Measurements from ENCODE around the gene MIEF2. TPM values are rescaled to one million over a fixed set of nuclear protein-coding genes. Genes with fewer than 3 reads are reported as not detected.
"Not testable (repeated sequence)": the region's sequence is repeated elsewhere in the genome, so short reads cannot be mapped to it uniquely, and the experiment has no call there.

MIEF2 gene, protein sequence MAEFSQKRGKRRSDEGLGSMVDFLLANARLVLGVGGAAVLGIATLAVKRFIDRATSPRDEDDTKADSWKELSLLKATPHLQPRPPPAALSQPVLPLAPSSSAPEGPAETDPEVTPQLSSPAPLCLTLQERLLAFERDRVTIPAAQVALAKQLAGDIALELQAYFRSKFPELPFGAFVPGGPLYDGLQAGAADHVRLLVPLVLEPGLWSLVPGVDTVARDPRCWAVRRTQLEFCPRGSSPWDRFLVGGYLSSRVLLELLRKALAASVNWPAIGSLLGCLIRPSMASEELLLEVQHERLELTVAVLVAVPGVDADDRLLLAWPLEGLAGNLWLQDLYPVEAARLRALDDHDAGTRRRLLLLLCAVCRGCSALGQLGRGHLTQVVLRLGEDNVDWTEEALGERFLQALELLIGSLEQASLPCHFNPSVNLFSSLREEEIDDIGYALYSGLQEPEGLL
- total RNA-seq (10 to 100 TPM; 16.4 to 46.6 (median 27.9) TPM), polyA plus RNA-seq (10 to 100 TPM in 1 of 3 donors, 1 to 10 TPM in 2; 4.1 to 10.7 (median 9.5) TPM)
- long read RNA-seq, donor 1, partial matches to known transcripts: 0 of 3 reads
- long read RNA-seq, donor 1, other reads (novel, unspliced or antisense): 0 of 3 reads
- long read RNA-seq, donor 2, partial matches to known transcripts: 0 of 1 reads
- long read RNA-seq, donor 2, other reads (novel, unspliced or antisense): 0 of 1 reads
- long read RNA-seq, donor 3, partial matches to known transcripts: 0 of 2 reads
- long read RNA-seq, donor 3, other reads (novel, unspliced or antisense): 0 of 2 reads
- long read RNA-seq, donor 4, transcript MIEF2-201 (4 exons, 3,364 nt): major isoform, 7 of 8 reads
- long read RNA-seq, donor 4, partial matches to known transcripts: 0 of 8 reads
- long read RNA-seq, donor 4, other reads (novel, unspliced or antisense): 0 of 8 reads
- long read RNA-seq, donor 5, transcript MIEF2-201 (4 exons, 3,364 nt): major isoform, 75 of 88 reads
- long read RNA-seq, donor 5, partial matches to known transcripts: 0 of 88 reads
- long read RNA-seq, donor 5, other reads (novel, unspliced or antisense): 8 of 88 reads
- long read RNA-seq, donor 6, partial matches to known transcripts: 0 of 5 reads
- long read RNA-seq, donor 6, other reads (novel, unspliced or antisense): 1 of 5 reads
- long read RNA-seq, donor 7, partial matches to known transcripts: 0 of 2 reads
- long read RNA-seq, donor 7, other reads (novel, unspliced or antisense): 0 of 2 reads
- long read RNA-seq, donor 8, transcript MIEF2-201 (4 exons, 3,364 nt): major isoform, 5 of 5 reads
- long read RNA-seq, donor 8, partial matches to known transcripts: 0 of 5 reads
- long read RNA-seq, donor 8, other reads (novel, unspliced or antisense): 0 of 5 reads
- long read RNA-seq, donor 9, partial matches to known transcripts: 0 of 3 reads
- long read RNA-seq, donor 9, other reads (novel, unspliced or antisense): 0 of 3 reads
- long read RNA-seq, donor 10, partial matches to known transcripts: 0 of 3 reads
- long read RNA-seq, donor 10, other reads (novel, unspliced or antisense): 0 of 3 reads

DNA sequence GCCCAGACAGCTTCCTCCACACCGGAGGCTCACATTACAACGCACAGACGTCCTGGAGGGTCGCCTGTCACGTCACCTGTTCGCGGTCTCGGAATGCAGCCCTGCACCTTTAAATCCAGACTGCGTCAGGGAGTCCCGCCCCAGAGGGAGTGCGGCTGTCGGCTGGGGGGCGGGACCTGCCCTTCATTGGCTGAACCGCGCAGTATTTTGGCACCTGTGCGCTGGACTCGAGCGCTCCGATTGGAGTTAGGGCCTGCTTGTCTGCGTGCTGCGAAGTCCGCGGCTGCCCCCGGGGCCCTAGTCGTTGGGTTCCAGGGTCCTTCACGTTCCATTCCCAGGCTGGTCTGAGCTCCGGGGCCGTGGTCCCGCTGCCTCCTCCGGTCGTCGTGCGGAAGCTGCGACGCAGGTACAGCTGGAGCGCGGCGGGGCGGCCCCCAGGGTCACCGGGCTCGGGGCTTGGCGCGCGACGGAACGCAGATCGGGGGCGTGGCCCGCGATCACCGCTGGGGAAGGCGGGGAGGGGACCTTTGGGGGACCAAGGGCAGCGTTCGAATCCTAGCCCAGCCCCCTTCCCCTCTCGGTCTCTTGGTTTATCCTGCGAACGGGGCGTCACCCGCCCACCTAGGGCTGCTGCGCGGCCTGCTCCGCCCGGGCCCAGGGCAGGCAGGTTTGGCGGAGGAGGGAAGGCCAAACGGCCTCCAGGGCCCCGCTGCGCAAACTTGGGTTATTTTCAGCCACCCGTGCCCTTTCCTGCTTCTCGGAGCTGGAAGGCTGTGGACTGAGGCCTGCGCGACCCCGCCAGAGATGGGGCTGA, at the start of gene MIEF2:
TSS of gene MIEF2 (plus strand) at position 331 of the 814 bp plus-strand sequence. CDS start 2,059 bp downstream, outside the sequence.
- intact Hi-C loops (cut with DNase I): no loop called here
- no peaks in the 10 kb centered on the region for H3K27me3 ChIP-seq
- H3K36me3 ChIP-seq (replicated peaks in 1 of 2): peaks cover 0 to 40% of the 10 kb centered on the region in 2 donors
- H3K4me3 ChIP-seq: peak within 1 kb of the TSS; percentile 43 to 94 (median 80)
- peak; percentile 94 to 98 (median 97) for DNase-seq
- peak within 1 kb of the TSS; percentile 91 to 96 (median 93) for H3K27ac ChIP-seq
- TF ChIP-seq POLR2A (IDR thresholded peaks at IDR 0.05): peak; percentile 5 to 71
- TF ChIP-seq, protein P1, sequence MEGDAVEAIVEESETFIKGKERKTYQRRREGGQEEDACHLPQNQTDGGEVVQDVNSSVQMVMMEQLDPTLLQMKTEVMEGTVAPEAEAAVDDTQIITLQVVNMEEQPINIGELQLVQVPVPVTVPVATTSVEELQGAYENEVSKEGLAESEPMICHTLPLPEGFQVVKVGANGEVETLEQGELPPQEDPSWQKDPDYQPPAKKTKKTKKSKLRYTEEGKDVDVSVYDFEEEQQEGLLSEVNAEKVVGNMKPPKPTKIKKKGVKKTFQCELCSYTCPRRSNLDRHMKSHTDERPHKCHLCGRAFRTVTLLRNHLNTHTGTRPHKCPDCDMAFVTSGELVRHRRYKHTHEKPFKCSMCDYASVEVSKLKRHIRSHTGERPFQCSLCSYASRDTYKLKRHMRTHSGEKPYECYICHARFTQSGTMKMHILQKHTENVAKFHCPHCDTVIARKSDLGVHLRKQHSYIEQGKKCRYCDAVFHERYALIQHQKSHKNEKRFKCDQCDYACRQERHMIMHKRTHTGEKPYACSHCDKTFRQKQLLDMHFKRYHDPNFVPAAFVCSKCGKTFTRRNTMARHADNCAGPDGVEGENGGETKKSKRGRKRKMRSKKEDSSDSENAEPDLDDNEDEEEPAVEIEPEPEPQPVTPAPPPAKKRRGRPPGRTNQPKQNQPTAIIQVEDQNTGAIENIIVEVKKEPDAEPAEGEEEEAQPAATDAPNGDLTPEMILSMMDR (IDR thresholded peaks at IDR 0.05): no peak
- no peaks in the 10 kb centered on the region for H3K9me3 ChIP-seq (replicated peaks in 1 of 3)
- H3K4me1 ChIP-seq (replicated peaks in 1 of 2): peaks cover 41 to 53% of the 10 kb centered on the region in 2 donors
- WGBS, 4 donors: 0 to 2% (median 1%) methylated on average over 21 to 72 of the region's 72 CpGs

DNA sequence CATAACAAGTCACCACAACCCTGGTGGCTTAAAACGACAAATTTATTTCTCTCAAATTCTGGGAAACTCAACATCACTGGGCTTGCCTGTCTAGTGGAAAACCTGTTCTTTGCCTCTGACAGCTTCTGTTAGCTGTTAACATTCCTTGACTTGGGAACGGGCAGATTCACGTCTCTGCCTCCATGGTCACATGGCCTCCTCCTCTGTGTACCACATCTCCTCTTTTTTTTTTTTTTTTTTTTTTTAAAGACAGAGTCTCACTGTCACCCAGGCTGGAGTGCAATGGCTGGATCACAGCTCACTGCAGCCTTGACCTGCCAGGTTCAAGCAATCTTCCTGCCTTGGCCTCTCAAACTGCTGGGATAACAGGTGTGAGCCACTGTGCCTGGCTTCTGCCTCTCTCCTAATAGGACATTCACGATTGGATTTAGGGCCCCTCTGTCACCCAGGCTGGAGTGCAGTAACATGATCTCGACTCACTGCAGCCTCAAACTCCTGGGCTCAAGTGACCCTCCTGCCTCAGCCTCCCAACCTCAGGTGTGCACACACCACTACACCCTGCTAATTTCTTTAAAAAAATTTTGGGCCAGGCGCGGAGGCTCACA, 46.7 kb upstream of the MIEF2 start:
- Histone ChIP-seq H3K36me3 (replicated peaks in 1 of 2) (peaks cover 0 to 24% of the 10 kb centered on the region in 2 donors), H3K27me3 (no peaks in the 10 kb centered on the region), H3K27ac (peak overlapping the region in 2 of 5 donors; percentile 0 to 57), H3K4me1 (replicated peaks in 1 of 2) (peaks cover 0 to 2% of the 10 kb centered on the region in 2 donors), H3K9me3 (replicated peaks in 1 of 3) (no peaks in the 10 kb centered on the region), H3K4me3 (no peak overlapping the region)
- WGBS, 4 donors: 51 to 68% (median 62%) methylated on average over 7 of the region's 7 CpGs
- no peak for TF ChIP-seq POLR2A (IDR thresholded peaks at IDR 0.05)
- TF ChIP-seq, protein P1 (IDR thresholded peaks at IDR 0.05): peak in 1 of 6 experiments; percentile 16
- intact Hi-C loops (cut with DNase I): no loop called here
- DNase-seq: peak in 1 of 7 donors; percentile 35

DNA sequence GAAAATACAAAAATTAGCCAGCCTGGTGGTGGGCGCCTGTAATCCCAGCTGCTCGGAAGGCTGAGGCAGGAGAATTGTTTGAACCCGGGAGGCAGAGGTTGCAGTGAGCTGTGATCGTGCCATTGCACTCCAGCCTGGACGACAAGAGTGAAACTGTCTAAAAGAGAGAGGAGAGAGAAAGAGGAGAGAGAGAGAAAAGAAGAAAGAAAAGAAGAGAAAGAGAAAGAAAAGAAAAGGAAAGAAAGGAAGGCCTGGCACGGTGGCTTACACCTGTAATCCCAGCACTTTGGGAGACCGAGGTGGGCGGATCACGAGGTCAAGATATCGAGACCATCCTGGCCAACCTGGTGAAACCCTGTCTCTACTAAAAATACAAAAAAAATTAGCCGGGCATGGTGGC, 43.6 kb upstream of the MIEF2 start:
- DNase-seq; H3K27ac ChIP-seq; H3K36me3 ChIP-seq (replicated peaks in 1 of 2); H3K9me3 ChIP-seq (replicated peaks in 1 of 3); H3K27me3 ChIP-seq; H3K4me3 ChIP-seq: not testable (repeated sequence)
- peaks cover 8 to 10% of the 10 kb centered on the region in 2 donors for H3K4me1 ChIP-seq (replicated peaks in 1 of 2)
- intact Hi-C loops (cut with DNase I): loop anchor here in 1 of 2 donors (5.0 kb wide), 1 partner anchor 75 kb away; no protein-coding TSS in a partner anchor
- WGBS, 4 donors: 71 to 77% (median 76%) methylated on average over 11 of the region's 11 CpGs
